GM12892 (cell line): ENCODE measurements around the gene ATG2A.

Experiments used
- POLR2A ChIP-seq: IDR thresholded peaks from 2 replicates; pipeline ENCODE4 v1.6.1; 2011; ENCODE audit warnings: low read depth, low read length, control low read depth
- POLR2AphosphoS5 ChIP-seq: IDR thresholded peaks from 2 replicates; pipeline ENCODE4 v1.6.1; 2011; ENCODE audit warnings: low read depth, low read length, control low read depth
- TAF1 ChIP-seq: IDR thresholded peaks from 2 replicates; pipeline ENCODE4 v1.6.1; 2011; ENCODE audit warnings: low read depth, mild to moderate bottlenecking, control low read depth, low read length, borderline replicate concordance

GRCh38 chr11:64865286-64866172, 51.5 kb downstream of the ATG2A start:
- peak; percentile 40; the same call in 1 of the 2 replicates for TF ChIP-seq POLR2A
- TF ChIP-seq POLR2AphosphoS5, result peak; percentile 69
- TF ChIP-seq TAF1, result 0 out of 2 replicates have a peak, but pooled peaks have one; percentile 28
